Heart left ventricle (tissue), 16 donors: Measurements from ENCODE around the gene GPLD1. TPM values are rescaled to one million over a fixed set of nuclear protein-coding genes. Genes with fewer than 3 reads are reported as not detected.
A peak's percentile ranks its signal among the peaks of the same experiment; 100 is the strongest.

ENCODE experiments used
- ATAC-seq, 4 donors: fragments of 200-7000 bp; cut with Tn5 transposase; one replicate each; pipeline ENCODE4 v1.9.1; 2020 to 2022; ENCODE audit warnings: moderate library complexity in 4 of 4, mild to moderate bottlenecking in 3 of 4, moderate number of reproducible peaks in 1 of 4
- DNase-seq, 5 donors: peaks; one replicate each; pipeline ENCODE4 v3.0.0-alpha.2; 2020
- H3K27ac ChIP-seq, 12 donors: fragments of 200-600 bp; sonication (generic) in 4 of 12; one replicate each; pipeline versions ENCODE4 v1.5.0 to v1.8.0; 2016 to 2022; ENCODE audit warnings: mild to moderate bottlenecking in 2 of 12
- H3K27me3 ChIP-seq, 9 donors: fragments of 200-600 bp; sonication (generic) in 2 of 9; one replicate each; pipeline versions ENCODE4 v1.5.1 to v1.8.0; 2016 to 2022; ENCODE audit warnings: mild to moderate bottlenecking in 3 of 9
- H3K36me3 ChIP-seq, 9 donors: fragments of 200-600 bp; sonication (generic) in 2 of 9; one replicate each; pipeline versions ENCODE4 v1.5.0 to v1.8.0; 2018 to 2022; ENCODE audit warnings: mild to moderate bottlenecking in 2 of 9
- H3K4me1 ChIP-seq, 12 donors: fragments of 200-600 bp; sonication (generic) in 4 of 12; one replicate each; pipeline versions ENCODE4 v1.5.0 to v1.8.0; 2016 to 2022; ENCODE audit warnings: mild to moderate bottlenecking in 3 of 12
- H3K4me3 ChIP-seq, 12 donors: fragments of 200-600 bp; sonication (generic) in 4 of 12; one replicate each; pipeline versions ENCODE4 v1.5.0 to v1.8.0; 2017 to 2022; ENCODE audit warnings: mild to moderate bottlenecking in 9 of 12, moderate library complexity in 4 of 12
- H3K9me3 ChIP-seq, 12 donors: fragments of 200-600 bp; sonication (generic) in 4 of 12; one replicate each; pipeline versions ENCODE4 v1.5.0 to v1.8.0; 2016 to 2022; ENCODE audit warnings: mild to moderate bottlenecking in 1 of 12
- POLR2A ChIP-seq, 2 donors: fragments of 450-650 bp; IDR thresholded peaks; one replicate each; pipeline ENCODE4 v1.6.1; 2017; ENCODE audit warnings: antibody characterized with exemption in 2 of 2, mild to moderate bottlenecking in 2 of 2, moderate library complexity in 2 of 2
- WGBS, 4 donors: extraction: QIAGEN DNeasy Blood & Tissue Kit in 2 of 4; methylation state at CpG; one replicate each; pipeline versions ENCODE4 v1.1.5 to v1.1.7; 2013 to 2018; 5-methylcytosine and 5-hydroxymethylcytosine counted together
- intact Hi-C, 10 donors: fragments of 100-400 bp; cut with DNase I; formaldehyde crosslinking; loops; one replicate each; pipeline versions ENCODE4 v1.11.1 to v1.14.2; 2022
- polyA plus RNA-seq, 2 donors: library from polyadenylated mRNA; stranded (reverse); fragments of 200-250 nt; gene quantifications; one replicate each; pipeline ENCODE4 v1.2.3, GENCODE V29; 2013
- total RNA-seq, 9 donors: library from RNA; depleted of rRNA in 2 of 9; stranded (reverse); fragments of >200 nt in 2 of 9; fragmentation: NEBNext Ultra II Directional in 3 of 9; extraction: Animal tissue kit (Norgen Biotek cat#: 25700) in 3 of 9; gene quantifications; one replicate each; pipeline versions ENCODE4 v1.1.0 to v1.2.4, GENCODE V29; 2016 to 2023
- TF ChIP-seq, protein P1 (sequence below), 12 donors: fragments of 200-600 bp; sonication (generic) in 4 of 12; IDR thresholded peaks; one replicate each; pipeline versions ENCODE4 v1.5.0 to v1.8.0; 2018 to 2022; ENCODE audit warnings: antibody characterized with exemption in 12 of 12, mild to moderate bottlenecking in 5 of 12
- donor health status: ischemic (EF 13 %, LVEDD 7.1; RV severe dilation, severe dysfunction).
- donor health status: healthy with polysubstance abuse.
- donor health status: DM: no; HTN: yes; CAD: no.
- donor health status: DM: no; HTN: no; CAD: no.
- donor health status: ischemic (EF 25% LVEDD 6.9; RV normal size, moderate dysfunction).
- donor health status: ischemic (EF 25% LVEDD 5.7; RV mildly dilated, moderate dysfunction).
- donor health status: healthy.
- donor health status: DM: yes; HTN: yes; CAD: no.
- donor health status: ischemic (EF 35%, LVEDD 5.7; RV mildly dilated, moderate dysfunction).
- donor health status: nonischemic (EF 11% LVEDD 7.7; RV severe dilation, severe dysfunction).
- donor health status: DM: yes; HTN: yes; CAD: no.
- donor health status: PGD.
- donor health status: ischemic (EF 29% LVEDD 5.4; RV normal size, mild dysfunction).
- donor health status: nonischemic (EF 23%, LVEDD 6.1; RV moderate dilation, normal function).

GPLD1 gene
- total and polyA plus RNA-seq, 11 donors: 0.18 to 0.99 (median 0.81) TPM

DNA sequence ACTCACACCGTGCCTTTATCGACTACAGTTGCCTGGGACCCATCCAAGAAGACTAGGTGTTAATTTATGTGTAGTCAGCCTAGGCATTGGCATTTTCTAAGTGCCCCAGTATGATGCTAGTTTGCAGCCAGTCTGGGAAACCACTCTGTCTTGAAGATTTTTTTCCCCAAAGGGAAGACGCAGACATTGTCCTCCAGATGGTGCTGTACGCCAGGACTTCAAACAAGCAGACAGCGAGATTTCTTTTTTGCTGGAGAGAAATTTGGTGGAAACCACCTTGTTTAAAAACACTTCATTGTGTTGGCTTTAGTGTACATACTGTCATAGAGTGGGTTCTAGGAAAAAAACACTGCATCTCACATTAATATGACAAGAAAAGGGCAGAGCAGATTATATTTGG, 35.4 kb upstream of the GPLD1 start:
- DNase-seq (no peak), ATAC-seq (no peak)
- H3K27me3 ChIP-seq: no peaks in the 10 kb centered on the region
- H3K27ac ChIP-seq: no peak overlapping the region
- no peaks in the 10 kb centered on the region for H3K9me3 ChIP-seq
- no peak overlapping the region for H3K4me3 ChIP-seq
- TF ChIP-seq, protein P1, sequence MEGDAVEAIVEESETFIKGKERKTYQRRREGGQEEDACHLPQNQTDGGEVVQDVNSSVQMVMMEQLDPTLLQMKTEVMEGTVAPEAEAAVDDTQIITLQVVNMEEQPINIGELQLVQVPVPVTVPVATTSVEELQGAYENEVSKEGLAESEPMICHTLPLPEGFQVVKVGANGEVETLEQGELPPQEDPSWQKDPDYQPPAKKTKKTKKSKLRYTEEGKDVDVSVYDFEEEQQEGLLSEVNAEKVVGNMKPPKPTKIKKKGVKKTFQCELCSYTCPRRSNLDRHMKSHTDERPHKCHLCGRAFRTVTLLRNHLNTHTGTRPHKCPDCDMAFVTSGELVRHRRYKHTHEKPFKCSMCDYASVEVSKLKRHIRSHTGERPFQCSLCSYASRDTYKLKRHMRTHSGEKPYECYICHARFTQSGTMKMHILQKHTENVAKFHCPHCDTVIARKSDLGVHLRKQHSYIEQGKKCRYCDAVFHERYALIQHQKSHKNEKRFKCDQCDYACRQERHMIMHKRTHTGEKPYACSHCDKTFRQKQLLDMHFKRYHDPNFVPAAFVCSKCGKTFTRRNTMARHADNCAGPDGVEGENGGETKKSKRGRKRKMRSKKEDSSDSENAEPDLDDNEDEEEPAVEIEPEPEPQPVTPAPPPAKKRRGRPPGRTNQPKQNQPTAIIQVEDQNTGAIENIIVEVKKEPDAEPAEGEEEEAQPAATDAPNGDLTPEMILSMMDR (IDR thresholded peaks at IDR 0.05): peak in 3 of 12 donors; percentile 9 to 21 (median 10)
- no peak for TF ChIP-seq POLR2A (IDR thresholded peaks at IDR 0.05)
- WGBS, 4 donors: 62 to 73% (median 64%) methylated on average over 5 of the region's 5 CpGs
- intact Hi-C loops: loop anchor here in 3 of 10 donors (5.0 to 10.0 kb wide), 2 partner anchors 93 to 100 kb away; no protein-coding TSS in a partner anchor
- H3K4me1 ChIP-seq: no peaks in the 10 kb centered on the region
- peaks cover 0 to 20% (median 6%) of the 10 kb centered on the region in 9 donors for H3K36me3 ChIP-seq

DNA sequence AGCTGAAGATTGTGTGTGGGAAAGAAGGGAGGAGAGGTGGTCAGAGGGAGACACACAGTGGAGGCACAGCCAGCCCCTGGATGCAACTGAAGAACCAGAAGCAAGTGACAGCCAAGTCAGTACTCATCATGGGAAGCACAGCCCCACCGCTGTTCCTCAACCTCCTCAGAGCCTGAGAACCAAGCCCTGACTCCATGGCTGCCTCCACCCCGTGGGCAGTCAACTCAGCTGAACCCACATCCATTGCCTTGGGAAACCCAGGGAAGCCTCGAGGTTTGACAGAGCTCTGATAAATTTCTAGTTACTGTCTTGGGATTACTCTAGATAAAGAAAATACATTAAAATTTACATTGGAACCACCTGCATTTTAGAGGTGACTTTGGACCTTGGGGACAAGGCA, 35.0 kb upstream of the GPLD1 start:
- no peaks in the 10 kb centered on the region for H3K4me1 ChIP-seq
- H3K9me3 ChIP-seq: no peaks in the 10 kb centered on the region
- no peak overlapping the region for H3K27ac ChIP-seq
- no peak overlapping the region for H3K4me3 ChIP-seq
- 63 to 96% (median 82%) methylated on average over 3 of the region's 3 CpGs for WGBS, 4 donors
- TF ChIP-seq, protein P1 (IDR thresholded peaks at IDR 0.05): no peak
- TF ChIP-seq POLR2A (IDR thresholded peaks at IDR 0.05): no peak
- H3K36me3 ChIP-seq: peaks cover 0 to 24% (median 6%) of the 10 kb centered on the region in 9 donors
- intact Hi-C loops: loop anchor here in 3 of 10 donors (5.0 to 10.0 kb wide), 2 partner anchors 92 to 100 kb away; no protein-coding TSS in a partner anchor
- DNase-seq: no peak
- no peaks in the 10 kb centered on the region for H3K27me3 ChIP-seq
- no peak for ATAC-seq

DNA sequence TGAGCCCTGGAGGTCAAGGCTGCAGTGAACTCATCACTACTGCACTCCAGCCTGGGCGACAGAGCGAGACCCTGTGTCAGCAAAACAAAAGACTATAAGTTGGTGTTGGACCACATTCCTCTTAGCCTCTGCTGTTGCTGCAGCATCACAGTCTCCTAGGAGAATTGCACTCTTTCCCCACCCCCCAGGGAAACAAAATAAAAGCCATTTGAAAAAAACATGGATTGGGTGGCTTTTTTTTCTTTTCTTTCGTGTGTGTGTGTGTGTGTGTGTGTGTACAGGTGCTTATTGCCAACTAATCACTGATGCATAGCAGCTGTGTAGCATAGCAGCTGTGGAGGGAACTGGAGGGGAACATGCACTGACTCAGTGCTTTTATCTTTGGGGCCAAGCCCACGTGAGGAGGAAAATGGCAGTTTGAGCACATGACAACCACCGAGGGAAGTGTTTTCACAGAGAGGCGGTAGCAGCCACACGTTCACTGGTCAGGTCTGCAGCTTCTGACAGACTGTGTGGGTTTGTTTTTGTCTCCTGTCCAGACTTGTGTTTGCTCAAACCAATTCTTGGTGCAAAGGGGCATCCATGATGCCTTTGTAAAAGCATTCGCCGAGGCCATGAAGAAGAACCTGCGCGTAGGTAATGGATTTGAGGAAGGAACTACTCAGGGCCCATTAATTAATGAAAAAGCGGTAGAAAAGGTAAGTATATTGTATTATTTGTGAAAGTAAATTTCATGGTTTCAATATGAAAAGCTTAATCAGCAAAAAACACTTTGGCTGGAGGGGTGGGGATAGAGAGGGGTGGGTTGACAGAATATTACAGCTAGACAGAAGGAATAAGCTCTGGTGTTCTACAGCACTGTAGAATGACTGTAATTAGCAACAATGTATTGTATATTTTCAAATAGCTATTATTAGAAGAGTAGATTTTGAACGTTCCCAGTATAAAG, 33.1 kb upstream of the GPLD1 start:
- Histone ChIP-seq H3K27me3 (no peaks in the 10 kb centered on the region), H3K9me3 (no peaks in the 10 kb centered on the region), H3K4me1 (no peaks in the 10 kb centered on the region), H3K27ac (no peak overlapping the region), H3K4me3 (no peak overlapping the region), H3K36me3 (peaks cover 0 to 35% (median 9%) of the 10 kb centered on the region in 9 donors)
- WGBS, 4 donors: 81 to 87% (median 85%) methylated on average over 13 of the region's 13 CpGs
- intact Hi-C loops: loop anchor here in 3 of 10 donors (5.0 to 10.0 kb wide), 2 partner anchors 90 to 98 kb away; no protein-coding TSS in a partner anchor
- no peak for ATAC-seq
- DNase-seq: no peak
- TF ChIP-seq POLR2A (IDR thresholded peaks at IDR 0.05): no peak
- TF ChIP-seq, protein P1 (IDR thresholded peaks at IDR 0.05): no peak

DNA sequence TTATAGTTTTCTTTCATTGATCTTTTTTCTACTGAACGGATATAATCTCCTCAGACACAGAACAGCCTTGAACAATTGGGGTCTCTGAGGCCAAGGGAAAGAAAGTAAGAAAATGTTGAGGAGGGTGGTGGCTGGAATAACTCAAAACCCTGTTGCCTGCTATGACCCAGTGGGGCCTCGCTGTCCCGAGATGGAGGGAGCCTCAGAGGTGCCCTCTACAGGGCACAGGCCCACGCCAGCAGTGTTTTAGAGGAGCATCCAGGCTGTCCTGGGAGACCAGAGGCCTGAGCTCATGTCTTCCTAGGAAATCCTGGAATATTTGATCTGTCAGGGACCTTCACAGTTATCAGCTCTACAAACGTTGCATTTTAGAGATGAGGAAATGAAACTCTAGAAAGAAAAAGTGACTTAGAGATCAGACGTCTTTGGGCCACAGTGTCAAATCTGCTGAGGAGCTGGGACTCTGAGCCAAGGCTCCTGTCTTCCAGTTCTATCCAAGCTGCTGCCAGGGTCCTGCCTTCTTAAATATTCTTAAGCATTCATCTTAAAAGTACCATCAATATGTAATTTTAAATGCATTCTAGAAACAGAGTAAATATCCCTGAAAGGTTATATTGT, 31.7 kb upstream of the GPLD1 start:
- peak; percentile 47 to 88 (median 85) for ATAC-seq
- Histone ChIP-seq H3K27me3 (no peaks in the 10 kb centered on the region), H3K27ac (no peak overlapping the region), H3K4me3 (no peak overlapping the region), H3K4me1 (no peaks in the 10 kb centered on the region), H3K36me3 (peaks cover 0 to 49% (median 10%) of the 10 kb centered on the region in 9 donors), H3K9me3 (no peaks in the 10 kb centered on the region)
- intact Hi-C loops: loop anchor here in 4 of 10 donors (2.0 to 10.0 kb wide), 3 partner anchors 89 to 96 kb away; no protein-coding TSS in a partner anchor
- peak in 4 of 5 donors; percentile 24 to 67 (median 50) for DNase-seq
- 40 to 50% (median 43%) methylated on average over 6 of the region's 6 CpGs for WGBS, 4 donors
- TF ChIP-seq, protein P1 (IDR thresholded peaks at IDR 0.05): peak; percentile 33 to 64 (median 51)
- no peak for TF ChIP-seq POLR2A (IDR thresholded peaks at IDR 0.05)
